K562 treated with DMSO at 1 percent for 12 hours (cell line): ENCODE data around the gene VSX1. TPM values are rescaled to one million over a fixed set of nuclear protein-coding genes. Genes with fewer than 3 reads are reported as not detected.

ENCODE experiments used
- total RNA-seq: library from RNA; unstranded; fragments of 300-600 nt; gene quantifications from 2 replicates; pipeline ENCODE4 v1.2.3, GENCODE V29; 2022; ENCODE audit not compliant: insufficient read depth

The VSX1 gene
- total RNA-seq = not detected in 2 replicates

GRCh38 chr20:25081730-25082497, at the start of gene VSX1:
Gene VSX1 (minus strand): TSS chr20:25082141. CDS start chr20:25082096, 45 bp downstream.

GRCh38 chr20:25058051-25058846, 23.7 kb downstream of the VSX1 start, which contains the start of gene ACSS1:
Gene ACSS1 (minus strand): TSS chr20:25058139. CDS start chr20:25058102, 37 bp downstream.

Other genes starting within 250 kb of the VSX1 start
- not detected in 2 replicates for gene CST7, start 132.9 kb downstream of the VSX1 start, total RNA-seq
- gene APMAP, start 89.4 kb downstream of the VSX1 start, total RNA-seq = 18.1 and 21.9 TPM in 2 replicates
- not detected in 2 replicates for gene ACSS1, start 24.0 kb downstream of the VSX1 start, total RNA-seq
- 26.8 and 30.3 TPM in 2 replicates for gene ENTPD6, start 113.6 kb upstream of the VSX1 start, total RNA-seq
- 21.8 and 31.9 TPM in 2 replicates for gene PYGB, start 165.9 kb upstream of the VSX1 start, total RNA-seq